Measurements from ENCODE around the gene LAMA2. TPM values are rescaled to one million over a fixed set of nuclear protein-coding genes. Genes with fewer than 3 reads are reported as not detected.

The LAMA2 gene
- total RNA-seq, 1 donor from 2014 or later = 1.4 TPM

- intact Hi-C loops (cut with micrococcal nuclease) = no loop called here
Measured at GRCh38 chr6:129434091-129434490, 551.2 kb downstream of the LAMA2 start.

- intact Hi-C loops (cut with micrococcal nuclease) = no loop called here
Measured at GRCh38 chr6:129440691-129441090, 557.8 kb downstream of the LAMA2 start.

GRCh38 chr6:129444683-129445082 lies 561.7 kb downstream of the LAMA2 start:
- intact Hi-C loops (cut with micrococcal nuclease) = no loop called here

- intact Hi-C loops (cut with micrococcal nuclease) = no loop called here
Measured at GRCh38 chr6:129446272-129447197, 563.6 kb downstream of the LAMA2 start.

GRCh38 chr6:129447198-129447565 lies 564.2 kb downstream of the LAMA2 start:
- intact Hi-C loops (cut with micrococcal nuclease) = no loop called here

- intact Hi-C loops (cut with micrococcal nuclease) = loop anchor here (1.0 kb wide), 1 partner anchor 41 kb away; no protein-coding TSS in a partner anchor
Measured at GRCh38 chr6:129448965-129449364, 566.0 kb downstream of the LAMA2 start.

- intact Hi-C loops (cut with micrococcal nuclease) = no loop called here
Measured at GRCh38 chr6:129451187-129451586, 568.2 kb downstream of the LAMA2 start.

- intact Hi-C loops (cut with micrococcal nuclease) = no loop called here
Measured at GRCh38 chr6:129453073-129453472, 570.1 kb downstream of the LAMA2 start.

- intact Hi-C loops (cut with micrococcal nuclease) = no loop called here
Measured at GRCh38 chr6:129454488-129454887, 571.5 kb downstream of the LAMA2 start.

- intact Hi-C loops (cut with micrococcal nuclease) = no loop called here
Measured at GRCh38 chr6:129455126-129455769, 572.3 kb downstream of the LAMA2 start.

GRCh38 chr6:129460221-129460620 lies 577.3 kb downstream of the LAMA2 start:
- intact Hi-C loops (cut with micrococcal nuclease) = no loop called here

GRCh38 chr6:129469070-129469662 lies 586.2 kb downstream of the LAMA2 start:
- intact Hi-C loops (cut with micrococcal nuclease) = no loop called here

- intact Hi-C loops (cut with micrococcal nuclease) = no loop called here
Measured at GRCh38 chr6:129472239-129472638, 589.3 kb downstream of the LAMA2 start.

GRCh38 chr6:129473546-129473945 lies 590.6 kb downstream of the LAMA2 start:
- intact Hi-C loops (cut with micrococcal nuclease) = no loop called here

- intact Hi-C loops (cut with micrococcal nuclease) = no loop called here
Measured at GRCh38 chr6:129475477-129476247, 592.7 kb downstream of the LAMA2 start.

GRCh38 chr6:129476248-129476564 lies 593.3 kb downstream of the LAMA2 start:
- intact Hi-C loops (cut with micrococcal nuclease) = no loop called here

GRCh38 chr6:129476810-129477209 lies 593.9 kb downstream of the LAMA2 start:
- intact Hi-C loops (cut with micrococcal nuclease) = no loop called here

- intact Hi-C loops (cut with micrococcal nuclease) = no loop called here
Measured at GRCh38 chr6:129478379-129478778, 595.4 kb downstream of the LAMA2 start.

- intact Hi-C loops (cut with micrococcal nuclease) = no loop called here
Measured at GRCh38 chr6:129481706-129482105, 598.8 kb downstream of the LAMA2 start.

GRCh38 chr6:129485746-129486145 lies 602.8 kb downstream of the LAMA2 start:
- intact Hi-C loops (cut with micrococcal nuclease) = no loop called here

GRCh38 chr6:129486327-129486726 lies 603.4 kb downstream of the LAMA2 start:
- intact Hi-C loops (cut with micrococcal nuclease) = no loop called here

- intact Hi-C loops (cut with micrococcal nuclease) = no loop called here
Measured at GRCh38 chr6:129488313-129488712, 605.4 kb downstream of the LAMA2 start.

All from T-helper 2 cell treated with Interferon-gamma antibody and Interleukin-4, amounts not matched to agents 100 ng/mL and 5 ng/mL, for 36 hours (primary cell).